ENCODE results near the gene PIK3CG.

DNA sequence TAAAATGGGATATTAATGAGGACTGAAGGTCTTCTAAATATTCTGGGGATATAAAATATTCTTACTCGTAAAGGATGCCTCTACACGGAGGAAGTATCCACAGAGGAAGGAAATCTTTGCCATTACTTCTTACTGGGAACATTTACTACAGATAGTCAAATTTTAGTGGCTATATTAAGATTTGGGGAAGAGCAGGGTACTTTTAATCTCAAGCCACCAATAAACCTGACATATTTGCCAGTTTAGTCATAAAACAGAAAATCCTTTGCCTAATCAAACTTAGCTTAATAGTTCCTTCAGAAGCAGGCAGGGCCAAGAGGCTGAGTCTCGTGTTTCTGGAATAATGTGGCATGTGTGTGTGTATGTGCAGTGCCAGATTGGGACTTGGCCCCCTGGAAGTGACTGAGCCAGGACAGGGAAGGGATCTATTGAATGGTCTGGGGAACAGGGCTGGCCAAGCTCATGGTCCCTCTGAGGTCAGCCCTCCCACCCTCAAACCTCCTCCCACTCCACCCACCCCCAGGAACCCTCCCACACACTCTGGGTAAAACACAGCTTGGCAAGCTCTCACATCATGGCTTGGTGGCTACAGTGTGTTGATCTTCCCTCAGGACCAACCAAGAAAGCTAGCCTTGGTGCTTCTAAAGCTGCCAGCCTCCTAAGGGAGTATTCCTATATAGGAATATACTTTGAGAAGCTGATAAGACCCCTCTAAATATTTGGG lies 1.6 kb upstream of the PIK3CG start:
- TF ChIP-seq, protein P1, sequence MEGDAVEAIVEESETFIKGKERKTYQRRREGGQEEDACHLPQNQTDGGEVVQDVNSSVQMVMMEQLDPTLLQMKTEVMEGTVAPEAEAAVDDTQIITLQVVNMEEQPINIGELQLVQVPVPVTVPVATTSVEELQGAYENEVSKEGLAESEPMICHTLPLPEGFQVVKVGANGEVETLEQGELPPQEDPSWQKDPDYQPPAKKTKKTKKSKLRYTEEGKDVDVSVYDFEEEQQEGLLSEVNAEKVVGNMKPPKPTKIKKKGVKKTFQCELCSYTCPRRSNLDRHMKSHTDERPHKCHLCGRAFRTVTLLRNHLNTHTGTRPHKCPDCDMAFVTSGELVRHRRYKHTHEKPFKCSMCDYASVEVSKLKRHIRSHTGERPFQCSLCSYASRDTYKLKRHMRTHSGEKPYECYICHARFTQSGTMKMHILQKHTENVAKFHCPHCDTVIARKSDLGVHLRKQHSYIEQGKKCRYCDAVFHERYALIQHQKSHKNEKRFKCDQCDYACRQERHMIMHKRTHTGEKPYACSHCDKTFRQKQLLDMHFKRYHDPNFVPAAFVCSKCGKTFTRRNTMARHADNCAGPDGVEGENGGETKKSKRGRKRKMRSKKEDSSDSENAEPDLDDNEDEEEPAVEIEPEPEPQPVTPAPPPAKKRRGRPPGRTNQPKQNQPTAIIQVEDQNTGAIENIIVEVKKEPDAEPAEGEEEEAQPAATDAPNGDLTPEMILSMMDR (IDR thresholded peaks at IDR 0.05), result no peak
- TF ChIP-seq POLR2A (IDR thresholded peaks at IDR 0.05), result no peak
- TF ChIP-seq EP300 (IDR thresholded peaks at IDR 0.05), result no peak
- TF ChIP-seq POLR2AphosphoS5 (IDR thresholded peaks at IDR 0.05), result no peak
